AG04450 (cell line): ENCODE measurements around the gene FCHO2. TPM values are rescaled to one million over a fixed set of nuclear protein-coding genes. Genes with fewer than 3 reads are reported as not detected.

Experiments used
- CTCF ChIA-PET: fragments of 300-600, 350-600 bp; formaldehyde crosslinking; extraction: SDS; loops from one replicate; lab custom pipeline; 2022; ENCODE audit warnings: antibody characterized with exemption, inconsistent platforms; lab: Charles Lee
- POLR2A ChIA-PET: fragments of 350-600 bp; formaldehyde crosslinking; extraction: SDS; loops from one replicate; lab custom pipeline; 2021; ENCODE audit warnings: antibody characterized with exemption, inconsistent platforms; lab: Yijun Ruan, JAX
- DNase-seq: peaks from one replicate; pipeline ENCODE4 v3.0.0-alpha.2; 2011; ENCODE audit warnings: low read depth, low spot score
- H3K27ac ChIP-seq: one replicate; pipeline ENCODE4 v1.5.1; 2012; ENCODE audit warnings: low read depth, low read length, control low read depth
- H3K27me3 ChIP-seq: one replicate; pipeline ENCODE4 v1.6.0; 2012; ENCODE audit warnings: low read length; ENCODE audit not compliant: control insufficient read depth, insufficient read depth
- H3K4me3 ChIP-seq: 2 replicates; pipeline ENCODE4 v1.5.1; 2011; ENCODE audit warnings: mild to moderate bottlenecking, low read depth, low read length, control low read depth
- H3K9me3 ChIP-seq: 2 replicates; pipeline ENCODE4 v1.5.1; 2012; ENCODE audit warnings: low read length; ENCODE audit not compliant: control insufficient read depth, insufficient read depth
- CTCF ChIP-seq: IDR thresholded peaks from 2 replicates; pipeline ENCODE4 v1.5.1; 2011; ENCODE audit warnings: low read depth, low read length, control low read depth, inconsistent platforms
- polyA plus RNA-seq: library from polyadenylated mRNA; depleted of rRNA; stranded (reverse); fragments of >200 nt; gene quantifications from 2 replicates; pipeline ENCODE4 v1.2.3, GENCODE V29; 2011

Gene FCHO2
- polyA plus RNA-seq, 1 experiment: 10.4 TPM

GRCh38 chr5:72936893-72937292 is 18.9 kb upstream of the FCHO2 start:
- ChIA-PET CTCF (no interaction called here), POLR2A (no interaction called here)
- peaks cover 7% of the 10 kb centered on the region; the same call in 1 of the 2 replicates for H3K9me3 ChIP-seq
- no peaks in the 10 kb centered on the region for H3K27me3 ChIP-seq
- TF ChIP-seq CTCF: no peak
- H3K27ac ChIP-seq: no peak overlapping the region
- no peak overlapping the region for H3K4me3 ChIP-seq
- DNase-seq: no peak

- Histone ChIP-seq H3K27ac (no peak overlapping the region), H3K9me3 (peaks cover 7% of the 10 kb centered on the region; the same call in 1 of the 2 replicates), H3K4me3 (no peak overlapping the region), H3K27me3 (no peaks in the 10 kb centered on the region)
- DNase-seq: no peak
- ChIA-PET CTCF (no interaction called here), POLR2A (no interaction called here)
- no peak for TF ChIP-seq CTCF
These were observed 18.3 kb upstream of the FCHO2 start for GRCh38 chr5:72937517-72938061.

- no peak for TF ChIP-seq CTCF
- Histone ChIP-seq H3K27ac (no peak overlapping the region), H3K4me3 (no peak overlapping the region), H3K27me3 (no peaks in the 10 kb centered on the region), H3K9me3 (peaks cover 7% of the 10 kb centered on the region; the same call in 1 of the 2 replicates)
- ChIA-PET POLR2A (no interaction called here), CTCF (no interaction called here)
- no peak for DNase-seq
These were observed 17.6 kb upstream of the FCHO2 start for GRCh38 chr5:72938206-72938605.

- peaks cover 5% of the 10 kb centered on the region; the same call in 1 of the 2 replicates for H3K9me3 ChIP-seq
- no peak overlapping the region for H3K4me3 ChIP-seq
- no peak overlapping the region for H3K27ac ChIP-seq
- ChIA-PET POLR2A (no interaction called here), CTCF (no interaction called here)
- DNase-seq: no peak
- no peak for TF ChIP-seq CTCF
- H3K27me3 ChIP-seq: no peaks in the 10 kb centered on the region
These were observed 15.8 kb upstream of the FCHO2 start for GRCh38 chr5:72940082-72940481.

- no peak for TF ChIP-seq CTCF
- H3K27ac ChIP-seq: no peak overlapping the region
- H3K4me3 ChIP-seq: no peak overlapping the region
- no peaks in the 10 kb centered on the region; the same call in 1 of the 2 replicates for H3K9me3 ChIP-seq
- H3K27me3 ChIP-seq: no peaks in the 10 kb centered on the region
- ChIA-PET CTCF (no interaction called here), POLR2A (no interaction called here)
- DNase-seq: no peak
These were observed 12.5 kb upstream of the FCHO2 start for GRCh38 chr5:72943307-72943706.
